NCI-H1694 treated with DMSO at 0.1 percent for 48 hours (cell line): Measurements from ENCODE around the gene SCGB3A2.
"Not testable (repeated sequence)": the region's sequence is repeated elsewhere in the genome, so short reads cannot be mapped to it uniquely, and the experiment has no call there.

Experiments
- DNase-seq: peaks from one replicate; lab custom pipeline; 2025; lab: John Stamatoyannopoulos, UW

The SCGB3A2 gene

DNA sequence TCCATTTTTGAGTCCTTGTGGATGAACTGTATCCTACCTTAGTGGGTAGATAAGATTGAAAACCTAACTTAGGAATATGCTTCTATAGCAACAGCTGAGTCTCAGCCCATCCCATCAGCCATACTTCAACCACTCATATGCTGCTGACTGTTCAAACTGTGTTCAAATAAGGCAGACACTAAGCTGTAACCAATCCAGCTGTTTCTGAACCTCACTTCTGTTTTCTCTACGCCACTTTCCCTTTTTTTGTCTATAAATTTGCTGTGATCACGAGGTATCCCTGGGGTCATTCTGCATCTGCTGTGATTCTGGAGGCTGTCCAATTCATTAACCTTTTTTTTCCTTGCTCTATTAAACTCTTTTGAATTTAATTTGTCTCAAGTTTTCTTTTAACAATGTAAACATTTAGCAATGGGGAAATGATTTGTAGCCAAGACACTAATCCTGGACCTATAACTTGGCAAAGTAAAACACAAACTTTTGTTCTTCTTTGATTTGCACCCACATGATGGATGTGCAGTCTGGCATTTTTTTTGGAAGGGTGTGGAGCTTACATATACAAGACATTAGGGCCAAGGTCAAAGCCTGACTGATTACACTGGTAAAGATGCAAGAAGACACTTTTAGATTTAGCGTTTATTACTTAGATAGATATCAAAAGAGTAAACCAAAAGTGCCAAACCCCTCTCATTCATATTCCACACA, 14.9 kb upstream of the SCGB3A2 start:
- no peak for DNase-seq

DNA sequence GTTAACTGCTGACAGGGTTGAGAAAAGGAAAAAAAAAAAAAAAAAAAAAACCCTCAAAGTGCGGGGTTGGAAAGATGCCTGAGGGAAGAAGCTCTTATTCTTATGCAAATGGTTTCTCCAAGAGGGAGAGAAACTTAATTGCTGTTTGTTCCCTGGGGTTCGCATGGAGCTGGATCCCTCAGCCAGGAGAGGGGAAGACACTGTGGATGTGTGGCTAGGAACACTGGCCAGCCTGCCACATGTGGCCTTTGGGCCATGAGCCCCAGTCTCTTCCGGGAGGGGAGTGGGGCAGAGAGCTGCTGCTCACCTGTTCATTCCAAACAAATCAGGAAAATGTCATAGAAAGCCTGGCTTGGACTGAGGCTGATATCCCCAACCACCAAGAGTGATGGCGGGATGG, 9.4 kb upstream of the SCGB3A2 start:
- no peak for DNase-seq

DNA sequence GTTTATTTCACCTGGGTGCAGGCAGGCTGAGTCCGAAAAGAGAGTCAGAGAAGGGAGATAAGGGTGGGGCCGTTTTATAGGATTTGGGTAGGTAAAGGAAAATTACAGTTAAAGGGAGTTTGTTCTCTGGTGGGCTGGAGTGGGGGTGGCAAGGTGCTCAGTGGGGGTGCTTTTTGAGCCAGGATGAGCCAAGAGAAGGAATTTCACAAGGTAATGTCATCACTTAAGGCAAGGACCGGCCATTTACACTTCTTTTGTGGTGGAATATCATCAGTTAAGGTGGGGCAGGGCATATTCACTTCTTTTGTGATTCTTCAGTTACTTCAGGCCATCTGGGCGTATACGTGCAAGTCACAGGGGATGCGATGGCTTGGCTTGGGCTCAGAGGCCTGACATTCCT, 8.6 kb upstream of the SCGB3A2 start:
- not testable (repeated sequence) for DNase-seq

DNA sequence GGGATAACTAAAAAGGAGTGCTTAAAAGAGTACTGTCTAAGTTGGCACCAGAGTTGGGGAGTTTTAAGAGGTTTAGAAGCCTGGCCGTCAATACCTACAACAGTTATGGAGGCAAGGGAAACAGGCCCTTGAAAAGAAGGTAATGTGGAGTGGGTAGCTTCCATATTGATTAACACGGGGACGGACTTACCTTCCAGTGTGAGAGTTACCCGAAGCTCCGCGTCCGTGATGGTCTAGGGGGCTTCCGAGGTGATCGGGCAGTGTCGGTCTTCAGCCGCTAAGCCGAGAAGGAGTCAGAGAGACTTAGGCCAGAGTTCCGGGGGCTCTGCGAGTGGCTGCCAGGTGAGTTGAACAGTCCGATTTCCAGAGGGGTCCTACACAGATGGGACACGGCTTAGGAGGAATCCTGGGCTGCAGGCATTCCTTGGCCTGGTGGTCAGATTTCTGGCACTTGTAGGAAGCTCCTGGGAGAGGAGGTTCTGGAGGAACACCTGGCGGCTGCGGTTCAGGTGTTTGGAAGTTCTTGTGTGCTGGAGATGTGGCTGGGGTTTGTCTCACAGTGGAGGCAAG, 6.4 kb upstream of the SCGB3A2 start:
- not testable (repeated sequence) for DNase-seq

DNA sequence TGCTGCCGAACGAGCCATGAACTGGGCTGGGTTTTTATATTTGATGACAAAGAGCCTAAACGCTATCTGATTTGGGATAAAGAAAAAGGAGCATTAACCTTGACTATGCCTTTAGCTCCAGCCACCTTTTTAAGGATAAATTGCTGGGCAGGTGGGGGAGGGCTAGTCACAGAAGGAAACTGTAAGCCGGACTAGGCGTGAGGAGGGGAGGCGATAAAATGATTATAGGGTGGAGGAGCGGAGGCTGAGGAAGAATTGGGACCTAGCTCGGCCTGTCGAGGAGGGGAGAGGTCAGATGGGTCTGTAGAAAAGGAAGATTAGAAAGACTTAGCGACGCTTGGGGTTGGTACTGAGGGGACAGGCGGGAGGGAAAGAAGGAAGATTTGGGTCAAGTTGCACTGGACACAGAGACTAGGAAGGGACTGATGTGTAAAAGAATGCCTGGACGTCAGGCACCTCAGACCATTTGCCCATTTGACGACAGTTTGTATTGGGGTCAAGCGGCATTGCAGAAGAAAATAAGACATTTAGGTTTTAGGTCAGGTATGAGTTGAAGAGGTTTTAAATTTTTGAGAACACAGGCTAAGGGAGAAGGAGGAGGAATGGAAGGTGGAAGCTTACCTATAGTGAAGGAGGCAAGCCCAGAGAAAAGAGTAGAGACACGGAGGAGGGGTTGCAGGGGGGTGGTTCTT, 5.6 kb upstream of the SCGB3A2 start:
- not testable (repeated sequence) for DNase-seq

DNA sequence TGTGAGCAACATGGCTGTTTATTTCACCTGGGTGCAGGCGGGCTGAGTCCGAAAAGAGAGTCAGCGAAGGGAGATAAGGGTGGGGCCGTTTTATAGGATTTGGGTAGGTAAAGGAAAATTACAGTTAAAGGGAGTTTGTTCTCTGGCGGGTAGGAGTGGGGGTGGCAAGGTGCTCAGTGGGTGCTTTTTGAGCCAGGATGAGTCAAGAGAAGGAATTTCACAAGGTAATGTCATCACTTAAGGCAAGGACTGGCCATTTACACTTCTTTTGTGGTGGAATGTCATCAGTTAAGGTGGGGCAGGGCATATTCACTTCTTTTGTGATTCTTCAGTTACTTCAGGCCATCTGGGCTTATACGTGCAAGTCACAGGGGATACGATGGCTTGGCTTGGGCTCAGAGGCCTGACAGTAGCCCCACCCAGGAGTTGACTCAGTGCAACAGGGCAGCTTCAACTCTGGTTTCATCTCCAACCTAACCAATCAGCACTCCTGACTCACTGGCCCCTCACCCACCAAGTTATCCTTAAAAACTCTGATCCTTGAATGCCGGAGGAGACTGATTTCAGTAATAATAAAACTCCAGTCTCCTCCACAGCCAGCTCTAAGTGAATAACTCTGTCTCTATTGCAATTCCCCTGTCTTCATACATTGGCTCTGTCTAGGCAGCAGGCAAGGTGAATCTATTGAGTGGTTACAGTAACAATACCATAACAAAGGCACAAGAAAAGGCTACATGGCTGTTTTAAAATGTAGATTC, 4.2 kb upstream of the SCGB3A2 start:
- not testable (repeated sequence) for DNase-seq

DNA sequence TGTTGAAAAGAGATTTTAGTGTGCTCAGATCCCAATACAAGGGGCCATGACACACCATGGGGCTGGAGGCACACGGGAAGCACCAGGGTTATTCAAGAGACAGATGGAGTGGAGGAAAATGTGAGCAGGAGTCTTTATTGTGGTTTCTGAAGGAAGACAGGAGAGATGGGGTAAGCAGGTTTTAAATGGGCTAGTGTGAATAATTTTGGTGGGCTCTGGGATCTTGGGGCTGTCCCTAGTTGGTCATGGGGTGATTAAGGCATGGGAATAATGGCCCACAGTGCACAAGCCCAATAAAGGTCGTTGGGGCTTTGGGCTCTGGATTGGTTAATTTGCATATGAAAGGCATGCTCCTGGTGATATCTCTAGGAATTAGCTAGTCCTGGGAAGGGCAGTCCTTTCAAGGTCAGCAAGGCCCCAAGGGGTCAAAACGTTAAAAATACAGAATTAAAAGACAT, 3.6 kb upstream of the SCGB3A2 start:
- DNase-seq: no peak

DNA sequence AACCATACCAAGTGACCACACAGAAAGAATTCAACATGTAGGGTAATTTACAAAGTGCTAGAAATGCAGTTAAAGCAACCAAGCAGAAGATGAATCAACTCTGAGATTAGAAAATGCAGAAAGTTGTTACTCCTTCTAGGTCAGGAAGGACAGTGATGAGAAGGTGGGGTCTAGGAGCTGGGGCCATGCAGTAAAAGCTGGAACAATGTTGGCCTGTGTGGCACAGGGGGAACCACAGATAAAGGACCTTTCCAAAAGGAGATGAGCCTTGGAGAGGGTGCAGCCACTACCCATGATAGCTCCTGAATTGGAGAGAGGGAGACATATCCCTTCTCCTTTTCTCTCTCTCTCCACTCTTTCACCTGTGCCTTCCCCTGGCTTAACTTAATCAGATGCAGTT, 2.4 kb upstream of the SCGB3A2 start:
- no peak for DNase-seq

DNA sequence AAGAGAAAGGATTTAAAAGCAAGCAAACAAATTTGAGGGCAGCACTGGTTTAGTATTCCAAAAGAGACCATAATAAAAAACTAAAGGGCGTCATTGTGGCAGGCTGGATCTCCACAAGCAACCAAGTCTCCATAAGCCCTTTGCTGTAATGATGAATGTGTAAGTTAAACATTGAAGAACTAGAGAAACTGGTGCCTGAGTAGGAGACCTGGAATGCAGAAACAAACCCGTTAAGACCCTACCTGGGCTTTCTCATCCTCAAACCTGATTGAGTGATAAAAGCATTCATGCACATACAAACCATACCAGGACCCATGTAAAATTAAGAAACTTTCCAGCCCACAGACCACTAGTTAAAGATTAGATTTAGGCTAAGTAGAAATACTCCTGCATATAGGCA, 1.9 kb upstream of the SCGB3A2 start:
- no peak for DNase-seq

DNA sequence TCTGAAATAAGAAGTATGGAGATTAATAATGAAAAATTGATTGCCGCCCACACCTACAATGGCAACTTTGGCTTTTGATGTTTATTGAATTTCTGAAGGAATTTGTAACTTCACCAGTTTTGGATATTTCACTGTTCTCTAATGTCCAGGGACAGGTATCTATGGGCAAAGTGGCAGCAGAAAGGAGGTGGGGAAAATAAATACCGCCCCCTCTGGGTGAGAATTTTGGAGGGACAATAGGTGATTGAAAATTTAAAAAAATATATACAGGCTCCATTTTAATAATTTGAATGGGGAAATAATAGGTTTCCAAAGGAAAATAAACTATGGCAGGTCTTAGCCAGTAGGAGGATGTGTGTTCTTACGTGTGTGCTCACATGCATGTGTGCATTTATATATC, 1.3 kb downstream of the SCGB3A2 start:
- DNase-seq: no peak

DNA sequence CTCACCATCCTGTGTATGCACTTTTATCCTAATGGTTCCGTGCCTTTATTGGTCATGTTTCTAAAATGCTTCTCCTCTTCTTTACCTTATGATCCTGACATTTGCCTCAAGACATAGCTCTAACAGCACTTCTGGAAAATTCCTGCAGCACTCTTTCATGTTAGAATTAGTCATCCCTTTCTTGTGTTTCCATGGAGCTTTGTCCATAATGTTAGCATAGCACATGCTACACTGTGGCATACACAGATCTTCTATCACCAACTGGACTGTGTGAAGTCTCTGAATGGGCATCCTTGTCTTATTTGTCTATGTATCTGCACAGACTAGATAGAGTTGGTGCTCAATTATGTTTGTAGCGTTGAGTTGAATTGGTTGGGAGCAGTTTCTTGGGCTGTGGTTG, 2.0 kb downstream of the SCGB3A2 start:
- no peak for DNase-seq

DNA sequence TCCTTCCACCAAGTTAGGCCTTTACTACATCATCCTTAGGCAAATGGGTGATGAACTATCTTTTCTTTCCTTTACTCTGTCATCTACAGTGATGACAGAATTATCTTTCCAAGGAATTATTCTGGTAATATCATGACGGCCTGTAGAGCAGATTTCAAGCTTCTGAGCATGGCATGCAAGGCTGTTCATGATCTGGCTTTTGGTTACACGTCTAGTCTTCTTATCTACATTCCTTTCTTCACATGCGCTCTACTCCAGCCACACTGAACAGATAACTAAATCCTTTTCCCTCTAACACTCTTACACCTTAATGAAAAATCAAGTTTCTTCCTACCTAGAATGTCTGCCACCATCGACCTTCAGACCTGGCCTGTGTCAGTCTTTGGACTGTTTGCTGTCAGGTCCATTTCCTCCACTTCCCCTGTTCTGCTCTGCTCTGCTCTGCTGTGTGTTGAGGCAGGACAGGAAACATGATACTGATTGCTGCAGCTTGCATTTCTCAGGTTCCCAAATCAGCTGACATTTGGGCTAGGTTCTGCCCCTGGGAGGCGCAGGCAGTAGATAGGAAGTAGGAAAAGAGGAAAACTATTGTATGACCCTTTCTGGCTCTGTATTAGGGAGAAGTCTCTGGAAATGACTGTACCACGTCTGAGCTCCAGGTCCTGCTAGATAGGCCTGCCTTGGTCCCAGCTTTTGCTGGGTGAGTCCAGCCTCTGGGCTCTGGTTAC, 4.2 kb downstream of the SCGB3A2 start:
- no peak for DNase-seq

DNA sequence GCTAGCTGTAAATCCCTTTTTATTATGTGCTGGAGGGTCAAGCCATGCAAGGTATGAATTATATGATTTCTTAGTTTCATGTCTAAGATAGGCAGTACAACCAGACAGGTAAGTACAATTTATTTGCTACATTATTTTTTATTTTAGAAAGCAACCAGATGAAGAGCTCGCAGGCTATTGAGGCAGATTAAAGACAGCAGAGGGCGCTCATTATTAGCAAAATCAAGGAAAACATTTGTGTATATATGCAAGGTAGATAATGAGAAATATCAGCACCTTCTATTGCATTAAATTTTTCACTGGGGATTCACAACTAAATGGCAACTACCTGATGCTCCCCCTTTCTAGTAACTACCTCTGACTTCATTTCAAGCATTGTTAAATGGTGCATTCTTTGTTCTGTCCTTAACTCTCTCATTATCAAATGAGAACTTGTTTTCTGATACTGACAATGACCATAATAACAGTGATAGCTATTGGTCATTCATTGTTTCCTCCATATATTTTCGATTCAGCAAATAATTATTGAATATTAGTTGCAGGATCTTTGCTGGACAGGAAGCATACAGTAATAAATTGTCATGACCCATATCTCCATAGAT, 8.6 kb downstream of the SCGB3A2 start:
- peak; percentile 55 for DNase-seq

DNA sequence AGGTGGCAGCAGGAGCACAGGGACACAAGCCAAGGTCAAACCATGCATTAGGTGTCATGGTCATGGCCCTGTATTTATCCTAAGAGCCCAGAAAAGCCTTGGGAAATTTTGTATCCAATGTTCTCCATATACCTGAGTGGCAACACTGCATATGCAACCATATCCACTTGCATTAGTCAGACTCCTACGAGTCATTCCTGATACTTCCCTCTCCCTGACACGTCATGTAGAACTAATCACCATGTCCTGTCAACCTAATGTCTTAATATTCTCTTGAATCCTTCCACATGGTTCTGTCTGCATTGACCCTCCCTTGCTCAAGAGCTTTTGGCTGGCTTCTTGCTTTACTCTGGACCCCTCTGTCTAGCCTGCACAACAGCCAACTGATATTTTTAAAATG, 9.4 kb downstream of the SCGB3A2 start:
- no peak for DNase-seq

DNA sequence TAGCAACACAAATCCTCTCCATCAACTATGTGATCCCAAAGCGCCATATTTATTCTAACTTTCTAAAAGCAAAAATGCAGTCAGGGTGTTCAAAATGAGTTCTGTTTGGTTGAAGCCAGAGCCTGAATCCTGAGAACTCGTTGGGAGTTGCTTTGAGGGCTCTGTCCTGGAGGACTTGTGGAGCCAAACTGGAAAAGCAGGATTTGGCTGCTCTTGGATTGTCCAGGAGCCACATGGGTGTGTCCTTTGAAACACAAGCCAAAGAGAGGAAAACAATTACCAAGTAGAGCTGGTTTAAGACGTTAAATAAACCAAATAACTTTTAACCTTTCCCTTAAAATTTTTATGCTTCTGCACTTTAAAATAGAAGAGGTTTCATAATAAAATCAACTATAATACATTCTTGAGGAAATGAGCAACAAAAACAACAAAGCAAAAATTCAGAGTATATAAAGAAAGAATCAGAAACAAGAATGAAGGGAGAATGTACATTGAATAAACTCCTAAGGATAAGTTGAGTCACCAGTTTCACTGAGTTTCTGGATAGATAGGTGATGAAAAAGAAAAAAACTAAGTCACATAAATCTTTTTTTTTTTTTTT, 14.3 kb downstream of the SCGB3A2 start:
- DNase-seq: no peak

DNA sequence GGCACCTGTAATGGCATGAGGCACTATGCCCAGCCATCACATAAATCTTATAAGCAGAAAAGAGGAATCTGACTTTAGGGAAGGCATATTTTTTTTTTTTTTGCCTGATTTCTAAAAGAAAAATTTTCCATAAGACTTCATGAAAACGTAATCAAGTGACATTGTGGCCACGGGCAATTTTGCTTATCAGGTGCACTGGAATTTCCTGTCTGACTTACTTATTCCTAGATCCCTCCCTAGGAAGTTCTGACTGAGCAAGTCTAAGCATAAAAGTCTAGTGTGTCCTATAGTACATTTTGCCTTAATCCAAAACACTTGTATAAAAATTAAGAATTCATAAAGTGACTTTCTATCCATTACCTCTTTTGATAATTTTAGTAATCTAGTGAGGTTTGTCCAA, 15.3 kb downstream of the SCGB3A2 start:
- DNase-seq: no peak

DNA sequence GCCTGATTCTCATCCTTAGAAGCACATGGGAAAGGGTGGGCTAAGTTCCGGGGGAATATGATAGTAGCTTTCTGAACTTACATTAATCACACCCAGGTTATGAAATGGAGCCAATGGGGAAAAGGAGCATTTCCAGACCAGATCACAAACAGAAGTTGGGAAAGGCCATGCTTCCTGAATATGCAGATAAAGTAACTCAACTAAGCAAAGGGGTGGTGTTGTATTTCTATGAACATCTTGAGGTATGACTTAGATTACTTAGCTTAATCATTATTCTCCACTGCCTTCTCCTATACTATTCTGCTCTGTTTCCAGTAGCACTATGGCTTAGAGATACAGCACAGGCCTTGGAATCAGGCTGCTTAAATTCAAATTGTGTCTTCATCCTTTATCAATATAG, 17.4 kb downstream of the SCGB3A2 start:
- no peak for DNase-seq

DNA sequence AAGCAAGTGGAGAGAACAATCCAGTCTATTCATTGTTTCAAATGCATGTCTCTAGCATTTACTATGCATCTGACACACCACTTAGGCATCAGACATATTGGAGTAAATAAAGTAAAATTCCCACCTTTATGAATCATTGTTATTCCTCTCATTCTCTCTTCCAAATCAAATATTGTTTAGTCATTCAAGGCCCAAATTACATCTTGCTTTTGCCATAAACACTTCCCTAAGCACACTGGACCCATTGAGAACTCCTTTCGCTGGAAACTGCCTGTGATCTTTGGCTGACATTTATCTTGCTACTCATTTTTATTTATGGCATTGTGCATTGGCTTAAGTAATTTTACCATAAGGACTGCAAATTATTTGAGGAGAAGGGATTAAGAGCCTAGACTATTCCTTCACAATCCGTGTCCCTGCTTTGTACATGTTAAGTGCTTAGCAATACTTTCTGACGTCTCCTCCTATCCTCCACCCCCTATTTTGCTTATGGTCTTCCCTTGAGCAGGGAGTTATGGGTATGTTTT, 20.4 kb downstream of the SCGB3A2 start:
- no peak for DNase-seq

DNA sequence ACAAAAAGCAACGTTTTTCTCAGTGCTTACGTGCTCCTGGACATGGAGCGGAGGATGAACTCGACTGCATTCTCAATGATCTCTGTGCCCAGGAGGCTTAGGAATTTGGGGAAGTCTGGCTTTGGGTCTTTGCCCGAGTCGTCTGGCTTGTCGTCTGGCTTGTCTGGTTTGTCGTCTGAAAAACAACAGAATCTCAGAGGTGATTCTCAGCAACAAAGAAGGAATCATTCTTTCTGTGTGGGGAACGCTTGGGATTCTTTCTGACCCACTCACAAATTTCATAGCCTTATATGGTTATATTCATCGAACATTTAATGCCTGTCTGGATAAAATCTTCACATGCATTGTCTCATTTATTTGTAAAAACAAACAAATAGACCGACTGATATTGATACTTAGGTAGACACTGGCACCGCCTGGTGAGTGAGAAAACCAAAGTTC, 23.1 kb downstream of the SCGB3A2 start:
- DNase-seq: no peak

DNA sequence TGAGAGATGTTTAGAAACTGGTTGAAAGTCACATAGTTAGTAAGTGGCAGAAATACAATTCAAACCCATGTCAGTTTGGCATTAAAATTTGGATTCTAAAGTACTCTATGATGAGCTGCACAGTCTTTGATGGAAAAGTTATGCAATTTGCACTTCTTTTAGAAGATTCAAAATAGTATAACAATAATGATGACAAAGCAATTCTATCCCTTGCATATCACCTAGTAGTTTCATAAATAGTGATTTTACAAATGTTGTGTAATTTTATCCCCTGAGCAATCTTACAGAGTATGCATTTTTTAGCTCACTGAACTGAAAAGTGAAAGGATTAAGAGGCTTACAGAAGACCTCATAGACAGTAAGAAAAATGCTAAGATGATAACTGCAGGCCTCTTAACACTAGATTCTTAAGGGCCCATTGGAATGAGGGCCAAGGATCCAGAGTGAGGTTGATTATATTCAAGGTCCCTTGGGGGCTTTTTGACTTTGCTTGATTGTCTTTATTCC, 24.2 kb downstream of the SCGB3A2 start:
- DNase-seq: no peak

DNA sequence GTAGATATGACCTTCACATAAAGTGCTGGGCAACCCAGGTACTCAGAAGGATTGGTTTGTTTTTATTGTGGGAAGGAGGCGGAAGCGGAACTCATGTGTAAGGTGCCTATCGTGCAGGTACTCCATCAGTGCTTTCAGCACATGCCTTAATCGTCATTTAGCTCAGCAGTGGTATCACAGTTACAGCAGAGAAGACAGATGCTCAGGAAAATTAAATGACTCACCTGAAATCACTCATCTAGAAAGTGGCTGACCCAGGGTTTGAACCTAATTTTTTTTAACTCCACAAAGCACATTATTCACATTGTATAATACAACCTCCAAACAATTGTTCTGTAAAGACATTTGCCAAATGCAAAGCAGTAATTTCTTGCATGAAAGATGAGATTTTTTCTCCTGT, 25.6 kb downstream of the SCGB3A2 start:
- no peak for DNase-seq
